ENCODE data around the gene AFF2. TPM values are rescaled to one million over a fixed set of nuclear protein-coding genes. Genes with fewer than 3 reads are reported as not detected.
A peak's percentile ranks its signal among the peaks of the same experiment; 100 is the strongest.

Gene AFF2
- total RNA-seq, 1 experiment from 2014 or later: 0.13 TPM

GRCh38 chrX:148541584-148541940, 41.1 kb downstream of the AFF2 start:
- H3K4me1 ChIP-seq (replicated peaks): peaks cover 7% of the 10 kb centered on the region; the same call in 1 of the 2 replicates
- H3K27ac ChIP-seq: no peak overlapping the region
- H3K36me3 ChIP-seq: no peaks in the 10 kb centered on the region
- no peak overlapping the region for H3K4me3 ChIP-seq
- H3K27me3 ChIP-seq (replicated peaks): no peaks in the 10 kb centered on the region
- H3K9me3 ChIP-seq (replicated peaks): no peaks in the 10 kb centered on the region
- no peak for DNase-seq (ENCODE audit: low read depth in 1 of 2, low spot score in 2 of 2)

GRCh38 chrX:148542481-148543255, 42.3 kb downstream of the AFF2 start:
- Histone ChIP-seq H3K27me3 (replicated peaks) (no peaks in the 10 kb centered on the region), H3K4me1 (replicated peaks) (no peaks in the 10 kb centered on the region), H3K36me3 (no peaks in the 10 kb centered on the region), H3K4me3 (no peak overlapping the region), H3K27ac (no peak overlapping the region), H3K9me3 (replicated peaks) (no peaks in the 10 kb centered on the region)
- no peak for DNase-seq (ENCODE audit: low read depth in 1 of 2, low spot score in 2 of 2)

- Histone ChIP-seq H3K9me3 (replicated peaks) (no peaks in the 10 kb centered on the region), H3K4me1 (replicated peaks) (no peaks in the 10 kb centered on the region), H3K36me3 (no peaks in the 10 kb centered on the region), H3K27me3 (replicated peaks) (no peaks in the 10 kb centered on the region), H3K27ac (no peak overlapping the region), H3K4me3 (no peak overlapping the region)
- DNase-seq (ENCODE audit: low read depth in 1 of 2, low spot score in 2 of 2): no peak
Measured at GRCh38 chrX:148552775-148553174, 52.4 kb downstream of the AFF2 start.

- Histone ChIP-seq H3K36me3 (no peaks in the 10 kb centered on the region), H3K9me3 (replicated peaks) (no peaks in the 10 kb centered on the region), H3K27me3 (replicated peaks) (no peaks in the 10 kb centered on the region), H3K4me1 (replicated peaks) (no peaks in the 10 kb centered on the region), H3K4me3 (no peak overlapping the region), H3K27ac (no peak overlapping the region)
- DNase-seq (ENCODE audit: low read depth in 1 of 2, low spot score in 2 of 2): no peak
Measured at GRCh38 chrX:148555101-148555500, 54.7 kb downstream of the AFF2 start.

GRCh38 chrX:148555571-148556243, 55.3 kb downstream of the AFF2 start:
- Histone ChIP-seq H3K4me3 (no peak overlapping the region), H3K4me1 (replicated peaks) (no peaks in the 10 kb centered on the region), H3K9me3 (replicated peaks) (no peaks in the 10 kb centered on the region), H3K36me3 (no peaks in the 10 kb centered on the region), H3K27ac (no peak overlapping the region), H3K27me3 (replicated peaks) (no peaks in the 10 kb centered on the region)
- DNase-seq (ENCODE audit: low read depth in 1 of 2, low spot score in 2 of 2): no peak

- Histone ChIP-seq H3K27ac (no peak overlapping the region), H3K4me1 (replicated peaks) (no peaks in the 10 kb centered on the region), H3K9me3 (replicated peaks) (no peaks in the 10 kb centered on the region), H3K36me3 (no peaks in the 10 kb centered on the region), H3K4me3 (no peak overlapping the region), H3K27me3 (replicated peaks) (no peaks in the 10 kb centered on the region)
- DNase-seq (ENCODE audit: low read depth in 1 of 2, low spot score in 2 of 2): no peak
Measured at GRCh38 chrX:148556498-148556897, 56.1 kb downstream of the AFF2 start.

- peaks cover 13% of the 10 kb centered on the region for H3K4me1 ChIP-seq (replicated peaks)
- H3K4me3 ChIP-seq: no peak overlapping the region
- no peak for DNase-seq (ENCODE audit: low read depth in 1 of 2, low spot score in 2 of 2)
- H3K27me3 ChIP-seq (replicated peaks): no peaks in the 10 kb centered on the region
- H3K27ac ChIP-seq: no peak overlapping the region
- no peaks in the 10 kb centered on the region for H3K36me3 ChIP-seq
- H3K9me3 ChIP-seq (replicated peaks): no peaks in the 10 kb centered on the region
Measured at GRCh38 chrX:148562846-148563245, 62.4 kb downstream of the AFF2 start.

GRCh38 chrX:148567229-148567628, 66.8 kb downstream of the AFF2 start:
- H3K4me3 ChIP-seq: no peak overlapping the region
- no peaks in the 10 kb centered on the region for H3K27me3 ChIP-seq (replicated peaks)
- peak; percentile 53 to 57 for DNase-seq (ENCODE audit: low read depth in 1 of 2, low spot score in 2 of 2)
- peak overlapping the region; percentile 30 for H3K27ac ChIP-seq
- H3K9me3 ChIP-seq (replicated peaks): no peaks in the 10 kb centered on the region
- peaks cover 15% of the 10 kb centered on the region for H3K4me1 ChIP-seq (replicated peaks)
- no peaks in the 10 kb centered on the region for H3K36me3 ChIP-seq

- DNase-seq (ENCODE audit: low read depth in 1 of 2, low spot score in 2 of 2): peak in 1 of 2 experiments; percentile 1
- Histone ChIP-seq H3K27ac (peak overlapping the region; percentile 30), H3K4me1 (replicated peaks) (peaks cover 15% of the 10 kb centered on the region)
Measured at GRCh38 chrX:148567779-148568178, 67.4 kb downstream of the AFF2 start.

GRCh38 chrX:148568763-148569162, 68.3 kb downstream of the AFF2 start:
- Histone ChIP-seq H3K9me3 (replicated peaks) (no peaks in the 10 kb centered on the region), H3K27me3 (replicated peaks) (no peaks in the 10 kb centered on the region), H3K27ac (no peak overlapping the region), H3K4me3 (no peak overlapping the region), H3K36me3 (no peaks in the 10 kb centered on the region), H3K4me1 (replicated peaks) (peaks cover 15% of the 10 kb centered on the region)
- DNase-seq (ENCODE audit: low read depth in 1 of 2, low spot score in 2 of 2): no peak

More at GRCh38 chrX:148567779-148568178, 67.4 kb downstream of the AFF2 start:
- no peak overlapping the region for H3K4me3 ChIP-seq
- no peaks in the 10 kb centered on the region for H3K9me3 ChIP-seq (replicated peaks)
- no peaks in the 10 kb centered on the region for H3K27me3 ChIP-seq (replicated peaks)
- no peaks in the 10 kb centered on the region for H3K36me3 ChIP-seq

- Histone ChIP-seq H3K27me3 (replicated peaks) (no peaks in the 10 kb centered on the region), H3K27ac (no peak overlapping the region), H3K36me3 (no peaks in the 10 kb centered on the region), H3K4me3 (no peak overlapping the region), H3K9me3 (replicated peaks) (no peaks in the 10 kb centered on the region), H3K4me1 (replicated peaks) (peaks cover 8% of the 10 kb centered on the region)
- no peak for DNase-seq (ENCODE audit: low read depth in 1 of 2, low spot score in 2 of 2)
Measured at GRCh38 chrX:148572337-148572736, 71.9 kb downstream of the AFF2 start.

GRCh38 chrX:148573119-148573518, 72.7 kb downstream of the AFF2 start:
- Histone ChIP-seq H3K4me3 (no peak overlapping the region), H3K27ac (no peak overlapping the region), H3K4me1 (replicated peaks) (no peaks in the 10 kb centered on the region; the same call in 1 of the 2 replicates), H3K36me3 (no peaks in the 10 kb centered on the region), H3K9me3 (replicated peaks) (no peaks in the 10 kb centered on the region), H3K27me3 (replicated peaks) (no peaks in the 10 kb centered on the region)
- DNase-seq (ENCODE audit: low read depth in 1 of 2, low spot score in 2 of 2): no peak

- no peaks in the 10 kb centered on the region for H3K36me3 ChIP-seq
- H3K9me3 ChIP-seq (replicated peaks): no peaks in the 10 kb centered on the region
- no peaks in the 10 kb centered on the region for H3K27me3 ChIP-seq (replicated peaks)
- no peak overlapping the region for H3K27ac ChIP-seq
- no peak for DNase-seq (ENCODE audit: low read depth in 1 of 2, low spot score in 2 of 2)
- no peak overlapping the region for H3K4me3 ChIP-seq
- H3K4me1 ChIP-seq (replicated peaks): no peaks in the 10 kb centered on the region
Measured at GRCh38 chrX:148574237-148574973, 74.0 kb downstream of the AFF2 start.

GRCh38 chrX:148576396-148576795, 76.0 kb downstream of the AFF2 start:
- Histone ChIP-seq H3K4me3 (no peak overlapping the region), H3K9me3 (replicated peaks) (no peaks in the 10 kb centered on the region), H3K4me1 (replicated peaks) (no peaks in the 10 kb centered on the region), H3K27ac (no peak overlapping the region), H3K27me3 (replicated peaks) (no peaks in the 10 kb centered on the region), H3K36me3 (no peaks in the 10 kb centered on the region)
- no peak for DNase-seq (ENCODE audit: low read depth in 1 of 2, low spot score in 2 of 2)
